D341Med (cell line): ENCODE results near the gene BBX.
A peak's percentile ranks its signal among the peaks of the same experiment; 100 is the strongest.

Experiments used
- DNase-seq: peaks from one replicate; pipeline ENCODE4 v3.0.0; 2012; ENCODE audit warnings: low spot score

Gene BBX

GRCh38 chr3:107845380-107846278 is 322.9 kb downstream of the BBX start:
- DNase-seq, result no peak

DNA sequence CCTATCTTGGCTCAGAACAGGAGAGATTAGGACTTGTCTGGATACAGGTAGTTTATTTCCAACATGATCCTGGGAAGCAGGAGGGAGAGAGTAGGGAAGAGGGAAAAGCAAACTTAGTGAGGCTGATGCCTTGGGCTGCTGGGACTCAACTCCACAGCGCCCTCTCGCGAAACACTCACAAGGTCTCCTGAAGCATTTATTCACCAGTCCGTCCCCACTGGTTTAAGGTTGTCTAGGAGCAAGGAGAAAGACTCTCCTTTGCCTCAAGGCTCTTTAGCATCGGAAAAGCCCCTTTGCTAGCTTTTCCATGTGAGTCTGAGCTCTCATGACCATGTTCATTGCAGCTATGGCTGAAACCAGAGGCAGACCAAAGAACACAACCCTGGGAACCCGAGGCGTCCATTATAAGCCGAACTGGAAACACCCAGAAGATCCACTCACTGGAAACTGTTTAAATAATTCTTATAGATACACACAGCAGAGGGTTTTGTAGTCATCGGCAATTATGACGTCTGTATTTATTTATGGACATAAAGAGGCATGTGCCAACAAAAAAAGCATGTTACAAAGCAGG is 323.6 kb downstream of the BBX start:
- peak; percentile 67 for DNase-seq

- no peak for DNase-seq
Observed at GRCh38 chr3:107847791-107848190, 325.0 kb downstream of the BBX start.

GRCh38 chr3:107848351-107848915 is 325.7 kb downstream of the BBX start:
- DNase-seq, result no peak

DNA sequence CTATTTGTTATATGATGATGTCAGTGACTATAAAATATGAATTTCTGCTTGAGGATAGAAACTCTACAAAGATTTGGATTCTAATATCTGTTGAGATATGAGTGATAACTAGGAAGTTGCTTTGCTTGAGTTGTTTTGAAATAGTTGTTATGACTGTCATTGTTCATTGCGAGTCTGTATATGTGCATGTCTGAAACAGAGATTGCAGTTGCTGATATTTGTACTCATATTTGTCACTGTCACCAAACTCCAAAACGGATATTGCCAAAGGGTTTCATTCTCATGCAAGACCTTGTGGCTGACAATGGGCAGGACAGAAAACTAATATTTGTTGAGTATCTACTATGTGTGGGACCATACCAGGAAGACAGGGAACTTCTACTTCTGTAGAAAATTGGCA is 327.9 kb downstream of the BBX start:
- DNase-seq, result no peak

GRCh38 chr3:107853821-107854220 is 331.1 kb downstream of the BBX start:
- no peak for DNase-seq

GRCh38 chr3:107854733-107855132 is 332.0 kb downstream of the BBX start:
- DNase-seq, result no peak

DNA sequence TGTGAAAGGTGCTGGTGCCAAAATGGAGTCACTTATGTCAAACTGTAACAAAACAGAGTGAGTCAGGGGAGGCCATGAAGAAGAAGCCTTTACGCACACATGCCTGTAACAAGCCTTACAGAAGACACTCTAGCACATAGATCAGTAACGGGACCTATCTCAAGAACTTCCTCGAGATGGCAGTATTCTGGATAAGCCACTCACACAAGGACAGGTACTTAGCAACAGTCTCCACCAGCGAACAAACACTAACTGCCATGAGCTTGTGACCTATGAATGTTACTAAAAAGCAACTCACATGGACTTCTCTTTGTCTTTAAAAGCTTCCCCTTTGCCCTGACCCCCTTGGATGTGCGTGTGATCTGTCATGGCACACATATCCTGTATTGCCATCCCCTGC is 332.9 kb downstream of the BBX start:
- DNase-seq, result no peak

DNA sequence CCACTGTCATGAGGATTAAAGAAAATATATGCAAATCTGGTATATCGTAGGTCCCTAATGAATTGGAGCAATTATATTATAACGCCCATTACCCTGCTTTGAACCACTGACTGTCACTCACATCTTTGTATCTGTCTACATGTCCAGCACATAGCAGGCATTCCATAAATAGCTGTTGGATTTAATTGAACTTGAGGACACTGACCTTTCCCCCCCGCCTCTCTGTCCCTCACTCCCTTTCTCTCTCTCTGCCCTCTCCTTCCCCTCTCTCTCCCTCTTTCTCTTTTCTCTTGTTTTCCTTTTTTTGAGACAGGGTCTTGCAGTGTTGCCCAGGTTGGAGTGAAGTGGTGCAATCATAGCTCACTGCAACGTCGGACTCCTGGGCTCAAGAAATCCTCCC is 335.1 kb downstream of the BBX start:
- no peak for DNase-seq

GRCh38 chr3:107858876-107859275 is 336.1 kb downstream of the BBX start:
- DNase-seq, result peak; percentile 55
